Measurements from ENCODE around the gene MYL5.

MYL5 gene

GRCh38 chr4:683982-684622, 9.8 kb downstream of the MYL5 start:
- TF ChIP-seq CTCF (IDR thresholded peaks at IDR 0.05; ENCODE audit: low read length) (peak; percentile 54), EZH2 (IDR thresholded peaks at IDR 0.05; ENCODE audit: borderline replicate concordance, low read length) (no peak)
- no peak overlapping the region for H3K27ac ChIP-seq (ENCODE audit: low read depth, low read length, poor library complexity, severe bottlenecking)
- peaks cover 6% of the 10 kb centered on the region for H3K4me1 ChIP-seq (ENCODE audit: insufficient read depth, low read length, severe bottlenecking)
- H3K4me2 ChIP-seq (ENCODE audit: low read length): no peak overlapping the region
- no peaks in the 10 kb centered on the region for H4K20me1 ChIP-seq (ENCODE audit: insufficient read depth, low read length)
- no peaks in the 10 kb centered on the region; the same call in 1 of the 2 replicates for H3K27me3 ChIP-seq (ENCODE audit: insufficient read depth, low read length)
- H3K9me3 ChIP-seq (ENCODE audit: low read length): no peaks in the 10 kb centered on the region
- H3K4me3 ChIP-seq (ENCODE audit: low read depth, low read length, poor library complexity, severe bottlenecking): no peak overlapping the region
- no peaks in the 10 kb centered on the region for H3K79me2 ChIP-seq (ENCODE audit: insufficient read depth, low read length)
- H3K9me2 ChIP-seq (ENCODE audit: low read depth, low read length): no peaks in the 10 kb centered on the region
- H3K36me3 ChIP-seq (ENCODE audit: insufficient read depth, low read length): no peaks in the 10 kb centered on the region
- no peak overlapping the region for H2AFZ ChIP-seq (ENCODE audit: low read length)
- no peak overlapping the region for H3K9ac ChIP-seq (ENCODE audit: low read length)
- no peaks in the 10 kb centered on the region for H3F3A ChIP-seq (ENCODE audit: insufficient read depth, low read length)

GRCh38 chr4:684623-685327, 10.4 kb downstream of the MYL5 start:
- H3K27me3 ChIP-seq (ENCODE audit: insufficient read depth, low read length): no peaks in the 10 kb centered on the region; the same call in 1 of the 2 replicates
- peaks cover 6% of the 10 kb centered on the region for H3K4me1 ChIP-seq (ENCODE audit: insufficient read depth, low read length, severe bottlenecking)
- no peak overlapping the region for H3K9ac ChIP-seq (ENCODE audit: low read length)
- H3K9me2 ChIP-seq (ENCODE audit: low read depth, low read length): no peaks in the 10 kb centered on the region
- no peaks in the 10 kb centered on the region for H3K79me2 ChIP-seq (ENCODE audit: insufficient read depth, low read length)
- H2AFZ ChIP-seq (ENCODE audit: low read length): no peak overlapping the region
- H3K4me2 ChIP-seq (ENCODE audit: low read length): no peak overlapping the region
- H3K36me3 ChIP-seq (ENCODE audit: insufficient read depth, low read length): no peaks in the 10 kb centered on the region
- no peaks in the 10 kb centered on the region for H3K9me3 ChIP-seq (ENCODE audit: low read length)
- H3K4me3 ChIP-seq (ENCODE audit: low read depth, low read length, poor library complexity, severe bottlenecking): no peak overlapping the region
- no peak for TF ChIP-seq EZH2 (IDR thresholded peaks at IDR 0.05; ENCODE audit: borderline replicate concordance, low read length)
- no peak for TF ChIP-seq CTCF (IDR thresholded peaks at IDR 0.05; ENCODE audit: low read length)
- H4K20me1 ChIP-seq (ENCODE audit: insufficient read depth, low read length): no peaks in the 10 kb centered on the region
- no peak overlapping the region for H3K27ac ChIP-seq (ENCODE audit: low read depth, low read length, poor library complexity, severe bottlenecking)
- H3F3A ChIP-seq (ENCODE audit: insufficient read depth, low read length): no peaks in the 10 kb centered on the region

GRCh38 chr4:685679-686412, 11.5 kb downstream of the MYL5 start:
- Histone ChIP-seq H3K27me3 (ENCODE audit: insufficient read depth, low read length) (no peaks in the 10 kb centered on the region; the same call in 1 of the 2 replicates), H4K20me1 (ENCODE audit: insufficient read depth, low read length) (no peaks in the 10 kb centered on the region), H3K36me3 (ENCODE audit: insufficient read depth, low read length) (no peaks in the 10 kb centered on the region), H3K9ac (ENCODE audit: low read length) (no peak overlapping the region), H3K9me2 (ENCODE audit: low read depth, low read length) (no peaks in the 10 kb centered on the region), H3K4me3 (ENCODE audit: low read depth, low read length, poor library complexity, severe bottlenecking) (no peak overlapping the region), H3F3A (ENCODE audit: insufficient read depth, low read length) (no peaks in the 10 kb centered on the region), H3K27ac (ENCODE audit: low read depth, low read length, poor library complexity, severe bottlenecking) (no peak overlapping the region), H3K4me1 (ENCODE audit: insufficient read depth, low read length, severe bottlenecking) (peaks cover 6% of the 10 kb centered on the region), H3K79me2 (ENCODE audit: insufficient read depth, low read length) (no peaks in the 10 kb centered on the region), H2AFZ (ENCODE audit: low read length) (no peak overlapping the region), H3K4me2 (ENCODE audit: low read length) (no peak overlapping the region), H3K9me3 (ENCODE audit: low read length) (no peaks in the 10 kb centered on the region)
- no peak for TF ChIP-seq CTCF (IDR thresholded peaks at IDR 0.05; ENCODE audit: low read length)
- TF ChIP-seq EZH2 (IDR thresholded peaks at IDR 0.05; ENCODE audit: borderline replicate concordance, low read length): no peak
